ENCODE results near the gene ITGA6.

DNA sequence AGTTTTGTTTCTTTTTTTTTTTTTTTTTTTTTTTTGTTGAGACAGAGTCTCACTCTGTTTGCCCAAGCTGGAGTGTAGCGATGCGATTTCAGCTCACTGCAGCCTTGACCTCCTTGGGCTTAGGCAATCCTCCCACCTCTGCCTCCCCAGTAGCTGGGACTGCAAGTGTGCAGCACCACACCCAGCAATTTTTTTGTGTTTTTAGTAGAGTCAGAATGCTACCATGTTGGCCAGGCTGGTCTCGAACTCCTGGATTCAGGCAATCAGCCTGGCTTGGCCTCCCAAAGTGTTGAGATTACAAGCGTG, 8.2 kb downstream of the ITGA6 start:
- TF ChIP-seq SRF (IDR thresholded peaks at IDR 0.05; ENCODE audit: low read depth) (no peak), SIN3A (IDR thresholded peaks at IDR 0.05; ENCODE audit: low read depth) (no peak), EZH2phosphoT487 (IDR thresholded peaks at IDR 0.05; ENCODE audit: borderline replicate concordance) (no peak), EGR1 (IDR thresholded peaks at IDR 0.05; ENCODE audit: low read depth) (no peak), SP1 (IDR thresholded peaks at IDR 0.05; ENCODE audit: low read depth) (no peak), POLR2A (IDR thresholded peaks at IDR 0.05; ENCODE audit: borderline replicate concordance, extremely low read depth, insufficient read depth, insufficient read length) (no peak), TCF7L2 (IDR thresholded peaks at IDR 0.05; ENCODE audit: borderline replicate concordance, extremely low read depth, insufficient read depth, insufficient read length) (no peak), EZH2 (IDR thresholded peaks at IDR 0.05) (no peak), YY1 (IDR thresholded peaks at IDR 0.05; ENCODE audit: extremely low read depth, insufficient replicate concordance, low read depth, low read length) (no peak), ZNF274 (IDR thresholded peaks at IDR 0.05; ENCODE audit: low read depth, low read length) (no peak)
- TF ChIP-seq, protein P1, sequence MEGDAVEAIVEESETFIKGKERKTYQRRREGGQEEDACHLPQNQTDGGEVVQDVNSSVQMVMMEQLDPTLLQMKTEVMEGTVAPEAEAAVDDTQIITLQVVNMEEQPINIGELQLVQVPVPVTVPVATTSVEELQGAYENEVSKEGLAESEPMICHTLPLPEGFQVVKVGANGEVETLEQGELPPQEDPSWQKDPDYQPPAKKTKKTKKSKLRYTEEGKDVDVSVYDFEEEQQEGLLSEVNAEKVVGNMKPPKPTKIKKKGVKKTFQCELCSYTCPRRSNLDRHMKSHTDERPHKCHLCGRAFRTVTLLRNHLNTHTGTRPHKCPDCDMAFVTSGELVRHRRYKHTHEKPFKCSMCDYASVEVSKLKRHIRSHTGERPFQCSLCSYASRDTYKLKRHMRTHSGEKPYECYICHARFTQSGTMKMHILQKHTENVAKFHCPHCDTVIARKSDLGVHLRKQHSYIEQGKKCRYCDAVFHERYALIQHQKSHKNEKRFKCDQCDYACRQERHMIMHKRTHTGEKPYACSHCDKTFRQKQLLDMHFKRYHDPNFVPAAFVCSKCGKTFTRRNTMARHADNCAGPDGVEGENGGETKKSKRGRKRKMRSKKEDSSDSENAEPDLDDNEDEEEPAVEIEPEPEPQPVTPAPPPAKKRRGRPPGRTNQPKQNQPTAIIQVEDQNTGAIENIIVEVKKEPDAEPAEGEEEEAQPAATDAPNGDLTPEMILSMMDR (IDR thresholded peaks at IDR 0.05 in 2 of 3, conservative IDR thresholded peaks at IDR 0.05 in 1 of 3; ENCODE audit: borderline replicate concordance in 1 of 3, insufficient read depth in 1 of 3, low read depth in 2 of 3, low read length in 2 of 3), result no peak
- TF ChIP-seq, protein P2, sequence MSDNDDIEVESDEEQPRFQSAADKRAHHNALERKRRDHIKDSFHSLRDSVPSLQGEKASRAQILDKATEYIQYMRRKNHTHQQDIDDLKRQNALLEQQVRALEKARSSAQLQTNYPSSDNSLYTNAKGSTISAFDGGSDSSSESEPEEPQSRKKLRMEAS (IDR thresholded peaks at IDR 0.05), result no peak
- TF ChIP-seq, protein P3, sequence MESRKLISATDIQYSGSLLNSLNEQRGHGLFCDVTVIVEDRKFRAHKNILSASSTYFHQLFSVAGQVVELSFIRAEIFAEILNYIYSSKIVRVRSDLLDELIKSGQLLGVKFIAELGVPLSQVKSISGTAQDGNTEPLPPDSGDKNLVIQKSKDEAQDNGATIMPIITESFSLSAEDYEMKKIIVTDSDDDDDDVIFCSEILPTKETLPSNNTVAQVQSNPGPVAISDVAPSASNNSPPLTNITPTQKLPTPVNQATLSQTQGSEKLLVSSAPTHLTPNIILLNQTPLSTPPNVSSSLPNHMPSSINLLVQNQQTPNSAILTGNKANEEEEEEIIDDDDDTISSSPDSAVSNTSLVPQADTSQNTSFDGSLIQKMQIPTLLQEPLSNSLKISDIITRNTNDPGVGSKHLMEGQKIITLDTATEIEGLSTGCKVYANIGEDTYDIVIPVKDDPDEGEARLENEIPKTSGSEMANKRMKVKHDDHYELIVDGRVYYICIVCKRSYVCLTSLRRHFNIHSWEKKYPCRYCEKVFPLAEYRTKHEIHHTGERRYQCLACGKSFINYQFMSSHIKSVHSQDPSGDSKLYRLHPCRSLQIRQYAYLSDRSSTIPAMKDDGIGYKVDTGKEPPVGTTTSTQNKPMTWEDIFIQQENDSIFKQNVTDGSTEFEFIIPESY (IDR thresholded peaks at IDR 0.05; ENCODE audit: extremely low read depth, insufficient replicate concordance, low read length), result no peak

All from HCT116 (cell line).